ENCODE measurements around the gene DPP4. TPM values are rescaled to one million over a fixed set of nuclear protein-coding genes. Genes with fewer than 3 reads are reported as not detected.

DPP4 gene
- polyA plus RNA-seq, 2 of the 4 experiments (the other 2 are of a cell fraction): 0.17 to 0.27 TPM

GRCh38 chr2:161965994-161966393 lies 108.0 kb downstream of the DPP4 start (continued):
- TF ChIP-seq RAD21 (conservative IDR thresholded peaks at IDR 0.05 in 1 of 2, IDR thresholded peaks at IDR 0.05 in 1 of 2): no peak
- no peak for TF ChIP-seq RFX5 (IDR thresholded peaks at IDR 0.05)
- TF ChIP-seq KDM1A (IDR thresholded peaks at IDR 0.05; ENCODE audit: low read depth): no peak
- TF ChIP-seq ZC3H11A (IDR thresholded peaks at IDR 0.05): no peak
- TF ChIP-seq ATOH8 (CRISPR knock-in tag; IDR thresholded peaks at IDR 0.05; ENCODE audit: low read depth): no peak
- no peak for TF ChIP-seq ZFP36 (IDR thresholded peaks at IDR 0.05; ENCODE audit: borderline replicate concordance, partially characterized antibody)
- TF ChIP-seq RCOR1 (IDR thresholded peaks at IDR 0.05; ENCODE audit: low read depth, low read length): no peak
- TF ChIP-seq POLR2A (IDR thresholded peaks at IDR 0.05; ENCODE audit: low read length): no peak
- no peak for TF ChIP-seq ZSCAN20 (CRISPR knock-in tag; IDR thresholded peaks at IDR 0.05)
- TF ChIP-seq PBX3 (IDR thresholded peaks at IDR 0.05): no peak
- TF ChIP-seq HMGXB4 (CRISPR knock-in tag; IDR thresholded peaks at IDR 0.05; ENCODE audit: borderline replicate concordance): no peak
- no peak for TF ChIP-seq HOXA7 (CRISPR knock-in tag; IDR thresholded peaks at IDR 0.05)

DNA sequence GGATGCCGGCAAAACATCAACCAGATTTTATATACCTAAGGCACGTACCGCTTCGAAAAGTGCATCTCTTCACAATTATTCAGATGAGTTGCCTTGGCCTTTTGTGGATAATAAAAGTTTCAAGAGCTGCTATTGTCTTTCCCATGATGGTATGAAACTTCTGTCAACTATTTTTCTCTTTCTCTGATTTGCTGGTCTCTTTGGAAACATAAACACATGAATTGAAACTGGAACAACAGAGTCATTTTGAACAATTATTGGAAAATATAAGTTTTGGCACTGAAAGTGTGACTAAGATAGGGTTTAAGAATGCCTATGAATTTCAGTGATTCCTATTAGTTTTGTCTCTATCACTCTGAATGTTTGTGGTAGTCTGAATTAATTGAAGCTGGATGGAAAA lies 109.9 kb downstream of the DPP4 start:
- no peak overlapping the region for H3K4me2 ChIP-seq
- ATAC-seq (no peak), FAIRE-seq (no peak), DNase-seq (ENCODE audit: low read depth in 1 of 2, low spot score in 1 of 2) (no peak)
- no peaks in the 10 kb centered on the region for H3K9me3 ChIP-seq
- ChIA-PET CTCF (interaction anchor here (1.4 kb wide), 1 partner anchor 11 kb away, joined by 3 read pairs; no protein-coding TSS in a partner anchor), POLR2A (no interaction called here)
- H3K4me3 ChIP-seq: no peak overlapping the region
- TF ChIP-seq PBX3 (IDR thresholded peaks at IDR 0.05) (no peak), ESRRA (IDR thresholded peaks at IDR 0.05; ENCODE audit: borderline replicate concordance, low read length) (no peak), FOXS1 (CRISPR knock-in tag; IDR thresholded peaks at IDR 0.05) (no peak), RARB (CRISPR knock-in tag; IDR thresholded peaks at IDR 0.05) (no peak), FOSL2 (IDR thresholded peaks at IDR 0.05) (no peak), FOSL2 (CRISPR knock-in tag; IDR thresholded peaks at IDR 0.05) (no peak), USF2 (IDR thresholded peaks at IDR 0.05) (no peak), FOSB (CRISPR knock-in tag; IDR thresholded peaks at IDR 0.05) (no peak), CEBPB (IDR thresholded peaks at IDR 0.05) (no peak), HDAC2 (IDR thresholded peaks at IDR 0.05) (no peak), JUN (IDR thresholded peaks at IDR 0.05) (no peak), CHD2 (IDR thresholded peaks at IDR 0.05; ENCODE audit: low read length, partially characterized antibody) (no peak), NFE2L2 (conservative IDR thresholded peaks at IDR 0.05; ENCODE audit: low read length) (no peak), ELK1 (IDR thresholded peaks at IDR 0.05; ENCODE audit: low read depth, low read length) (no peak), POLR2AphosphoS2 (conservative IDR thresholded peaks at IDR 0.05; ENCODE audit: low read length) (no peak)
- TF ChIP-seq, protein P1, sequence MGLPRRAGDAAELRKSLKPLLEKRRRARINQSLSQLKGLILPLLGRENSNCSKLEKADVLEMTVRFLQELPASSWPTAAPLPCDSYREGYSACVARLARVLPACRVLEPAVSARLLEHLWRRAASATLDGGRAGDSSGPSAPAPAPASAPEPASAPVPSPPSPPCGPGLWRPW (IDR thresholded peaks at IDR 0.05): no peak
- 90% methylated on average over 4 of the region's 4 CpGs for WGBS (ENCODE audit: missing lambda C conversion rate)
- no peaks in the 10 kb centered on the region for H3K4me1 ChIP-seq
- H3K27ac ChIP-seq: no peak overlapping the region
